Kidney epithelial cell (primary cell): ENCODE measurements around the gene SKIC8. TPM values are rescaled to one million over a fixed set of nuclear protein-coding genes. Genes with fewer than 3 reads are reported as not detected.

Experiments used
- DNase-seq: peaks from one replicate; pipeline ENCODE4 v3.0.0-alpha.2; 2010; ENCODE audit warnings: low read depth
- H3K27me3 ChIP-seq: 2 replicates; pipeline ENCODE4 v1.6.0; 2011; ENCODE audit warnings: low read length; ENCODE audit not compliant: control insufficient read depth, insufficient read depth
- H3K36me3 ChIP-seq: 2 replicates; pipeline ENCODE4 v1.5.1; 2011; ENCODE audit warnings: low read length; ENCODE audit not compliant: control insufficient read depth, insufficient read depth
- H3K4me3 ChIP-seq: 2 replicates; pipeline ENCODE4 v1.5.1; 2011; ENCODE audit warnings: low read depth, mild to moderate bottlenecking, control low read depth, low read length
- CTCF ChIP-seq: IDR thresholded peaks from 2 replicates; pipeline ENCODE4 v1.5.1; 2011; ENCODE audit warnings: mild to moderate bottlenecking, moderate library complexity, low read length, control low read depth, inconsistent platforms; ENCODE audit not compliant: insufficient read depth, poor library complexity, severe bottlenecking
- total RNA-seq: library from RNA; depleted of rRNA; stranded (reverse); fragments of >200 nt; gene quantifications from 2 replicates; pipeline ENCODE4 v1.2.3, GENCODE V29; 2015

SKIC8 gene
- total RNA-seq, 1 donor from 2014 or later, result 51.1 TPM

DNA sequence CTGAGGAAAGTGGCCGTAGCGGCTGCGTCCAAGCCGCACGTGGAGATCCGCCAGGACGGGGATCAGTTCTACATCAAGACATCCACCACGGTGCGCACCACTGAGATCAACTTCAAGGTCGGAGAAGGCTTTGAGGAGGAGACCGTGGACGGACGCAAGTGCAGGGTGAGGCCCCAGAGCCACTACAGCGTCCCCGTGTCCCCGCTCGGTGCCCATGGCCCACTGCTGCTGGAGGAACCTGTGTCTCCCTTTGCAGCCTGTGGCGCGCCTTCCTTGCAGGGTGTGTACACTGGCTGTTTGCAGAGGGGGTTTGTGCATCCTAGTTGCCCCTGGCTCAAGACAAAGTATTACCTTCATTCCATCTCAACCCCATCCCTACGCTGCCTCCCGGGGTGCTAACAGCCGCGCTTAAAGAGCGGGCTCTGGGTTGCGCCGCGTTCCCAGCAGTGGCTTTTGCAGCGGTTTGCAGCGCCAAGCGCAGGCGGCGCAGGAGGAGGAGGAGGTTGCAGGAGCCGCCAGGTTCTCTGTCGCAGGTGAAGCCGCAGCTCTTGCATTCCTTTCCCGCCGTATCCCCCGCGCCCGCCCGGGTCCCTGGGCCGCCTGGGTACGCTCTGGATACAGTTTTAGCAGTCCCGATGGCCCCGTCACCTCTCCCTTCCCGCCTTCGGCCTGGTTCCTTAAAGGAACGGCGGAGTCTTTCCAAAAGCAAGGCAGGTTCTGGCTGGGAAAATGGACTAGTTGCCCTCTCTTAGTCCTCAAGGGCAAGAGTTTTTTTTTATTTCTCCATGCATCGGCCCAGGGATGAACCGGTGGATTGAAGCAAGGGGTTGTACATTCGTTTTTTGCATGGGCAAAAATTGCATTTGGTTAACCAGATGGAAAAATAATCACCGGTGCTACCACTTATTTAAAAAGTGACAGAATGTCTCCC lies 41.9 kb upstream of the SKIC8 start:
- TF ChIP-seq CTCF, result no peak
- no peak for DNase-seq
- Histone ChIP-seq H3K27me3 (peaks cover 70% of the 10 kb centered on the region), H3K4me3 (no peak overlapping the region), H3K36me3 (no peaks in the 10 kb centered on the region)

DNA sequence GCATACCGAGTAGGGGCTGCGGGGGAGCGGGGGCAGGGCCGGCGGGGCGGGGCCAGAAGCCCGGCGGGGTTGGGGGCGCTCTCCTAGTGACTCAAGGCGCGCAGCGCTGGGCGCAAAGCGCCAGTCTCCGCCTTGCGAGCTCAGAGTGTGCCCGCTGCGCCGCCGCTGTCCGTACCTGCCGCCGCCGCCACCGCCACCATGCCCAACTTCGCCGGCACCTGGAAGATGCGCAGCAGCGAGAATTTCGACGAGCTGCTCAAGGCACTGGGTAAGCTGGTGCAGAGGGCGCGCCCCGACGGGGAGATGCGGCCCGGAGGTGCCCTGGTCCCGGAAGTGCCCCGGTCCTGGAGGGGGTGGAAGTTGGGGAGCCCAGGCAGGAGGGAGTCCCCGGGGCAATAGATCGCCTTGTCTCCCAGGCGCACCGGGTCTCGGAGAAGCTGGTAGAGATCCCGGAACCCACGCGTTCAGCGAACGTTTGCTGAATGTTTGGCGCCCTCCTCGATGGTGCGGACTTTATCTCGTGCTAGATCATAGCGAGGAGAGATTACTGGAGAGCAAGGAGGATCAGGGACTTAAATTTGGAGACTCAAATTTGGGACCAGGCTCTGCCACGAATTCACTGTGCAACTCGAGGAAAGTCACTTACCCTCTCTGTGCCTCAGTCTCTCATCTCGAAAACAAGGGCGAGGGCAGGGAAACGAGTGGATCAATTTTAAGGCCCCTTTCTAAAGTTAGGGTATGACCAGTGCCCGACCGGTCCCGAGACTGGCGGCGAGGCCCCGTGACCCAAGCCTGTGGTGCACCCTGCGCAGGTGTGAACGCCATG lies 41.0 kb upstream of the SKIC8 start, which contains the start of gene CRABP1:
TSS of gene CRABP1 (plus strand) at position 123 of the 826 bp plus-strand sequence. CDS start at position 199, 76 bp downstream.
- no peak within 1 kb of the TSS for H3K4me3 ChIP-seq
- H3K36me3 ChIP-seq, result no peaks in the 10 kb centered on the region
- no peak for TF ChIP-seq CTCF
- no peak for DNase-seq
- peaks cover 65% of the 10 kb centered on the region for H3K27me3 ChIP-seq

- no peak for TF ChIP-seq CTCF
- Histone ChIP-seq H3K4me3 (no peak overlapping the region), H3K27me3 (peaks cover 62% of the 10 kb centered on the region), H3K36me3 (no peaks in the 10 kb centered on the region)
- no peak for DNase-seq
These were observed 40.1 kb upstream of the SKIC8 start for GRCh38 chr15:78339559-78339958.

- no peak for DNase-seq
- TF ChIP-seq CTCF, result no peak
- peaks cover 60% of the 10 kb centered on the region for H3K27me3 ChIP-seq
- no peaks in the 10 kb centered on the region for H3K36me3 ChIP-seq
- no peak overlapping the region for H3K4me3 ChIP-seq
These were observed 39.4 kb upstream of the SKIC8 start for GRCh38 chr15:78338781-78339180.

DNA sequence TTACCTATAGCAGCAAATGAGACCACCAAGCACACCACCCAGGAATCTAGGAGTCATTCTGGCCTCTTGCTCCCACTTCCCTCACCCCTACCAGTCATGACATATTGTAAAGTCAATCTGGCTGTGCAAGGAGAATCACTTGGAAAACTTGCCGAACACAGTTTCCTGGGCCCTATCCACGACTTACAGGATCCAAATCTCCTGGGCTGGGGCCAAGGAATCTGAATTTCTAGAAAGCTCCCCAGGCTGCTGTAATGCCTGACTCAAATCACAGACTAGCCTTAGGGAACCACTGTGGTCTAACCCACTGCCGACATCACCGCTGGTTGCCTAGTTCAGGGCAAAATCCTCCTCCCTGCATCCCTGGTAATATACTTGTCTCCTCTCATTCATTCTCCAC lies 36.6 kb upstream of the SKIC8 start:
- TF ChIP-seq CTCF, result no peak
- Histone ChIP-seq H3K27me3 (peaks cover 44% of the 10 kb centered on the region), H3K4me3 (no peak overlapping the region), H3K36me3 (no peaks in the 10 kb centered on the region)
- DNase-seq, result no peak
